Measurements from ENCODE around the gene TBX2.

GRCh38 chr17:61452301-61453290, 53.0 kb downstream of the TBX2 start, which contains the start of gene TBX4:
- TF ChIP-seq, protein P1, sequence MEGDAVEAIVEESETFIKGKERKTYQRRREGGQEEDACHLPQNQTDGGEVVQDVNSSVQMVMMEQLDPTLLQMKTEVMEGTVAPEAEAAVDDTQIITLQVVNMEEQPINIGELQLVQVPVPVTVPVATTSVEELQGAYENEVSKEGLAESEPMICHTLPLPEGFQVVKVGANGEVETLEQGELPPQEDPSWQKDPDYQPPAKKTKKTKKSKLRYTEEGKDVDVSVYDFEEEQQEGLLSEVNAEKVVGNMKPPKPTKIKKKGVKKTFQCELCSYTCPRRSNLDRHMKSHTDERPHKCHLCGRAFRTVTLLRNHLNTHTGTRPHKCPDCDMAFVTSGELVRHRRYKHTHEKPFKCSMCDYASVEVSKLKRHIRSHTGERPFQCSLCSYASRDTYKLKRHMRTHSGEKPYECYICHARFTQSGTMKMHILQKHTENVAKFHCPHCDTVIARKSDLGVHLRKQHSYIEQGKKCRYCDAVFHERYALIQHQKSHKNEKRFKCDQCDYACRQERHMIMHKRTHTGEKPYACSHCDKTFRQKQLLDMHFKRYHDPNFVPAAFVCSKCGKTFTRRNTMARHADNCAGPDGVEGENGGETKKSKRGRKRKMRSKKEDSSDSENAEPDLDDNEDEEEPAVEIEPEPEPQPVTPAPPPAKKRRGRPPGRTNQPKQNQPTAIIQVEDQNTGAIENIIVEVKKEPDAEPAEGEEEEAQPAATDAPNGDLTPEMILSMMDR (IDR thresholded peaks at IDR 0.05), result no peak
- no peak for TF ChIP-seq POLR2A (IDR thresholded peaks at IDR 0.05)

Measured in adrenal gland (tissue), 5 donors.